IgD-negative memory B cell (primary cell): ENCODE results near the gene TMEM229B. TPM values are rescaled to one million over a fixed set of nuclear protein-coding genes. Genes with fewer than 3 reads are reported as not detected.

ENCODE experiments used
- H3K27ac Mint-ChIP-seq, 3 donors: one replicate each; pipeline ENCODE4 v1.8.0; 2020 to 2022; ENCODE audit warnings: mild to moderate bottlenecking in 3 of 3, mixed read lengths in 3 of 3, moderate library complexity in 1 of 3
- H3K27me3 Mint-ChIP-seq: one replicate; pipeline ENCODE4 v1.8.0; 2021; ENCODE audit warnings: mixed read lengths
- H3K36me3 Mint-ChIP-seq: one replicate; pipeline ENCODE4 v1.8.0; 2020; ENCODE audit warnings: mild to moderate bottlenecking, mixed read lengths
- H3K4me1 Mint-ChIP-seq, 3 donors: one replicate each; pipeline ENCODE4 v1.8.0; 2020 to 2022; ENCODE audit warnings: mixed read lengths in 3 of 3, mild to moderate bottlenecking in 1 of 3
- H3K4me3 Mint-ChIP-seq, 4 donors: one replicate each; pipeline ENCODE4 v1.8.0; 2020 to 2022; ENCODE audit warnings: mild to moderate bottlenecking in 4 of 4, mixed read lengths in 4 of 4, moderate library complexity in 3 of 4
- H3K9me3 Mint-ChIP-seq, 3 donors: one replicate each; pipeline ENCODE4 v1.8.0; 2020 to 2021; ENCODE audit warnings: mixed read lengths in 3 of 3, mild to moderate bottlenecking in 1 of 3
- polyA plus RNA-seq: library from polyadenylated mRNA; unstranded; fragments of 300-500 nt; fragmentation: Illumina TruSeq; gene quantifications from one replicate; pipeline ENCODE4 v1.2.3, GENCODE V29; 2021

Gene TMEM229B
- polyA plus RNA-seq, 1 donor from 2014 or later: 7.0 TPM

DNA sequence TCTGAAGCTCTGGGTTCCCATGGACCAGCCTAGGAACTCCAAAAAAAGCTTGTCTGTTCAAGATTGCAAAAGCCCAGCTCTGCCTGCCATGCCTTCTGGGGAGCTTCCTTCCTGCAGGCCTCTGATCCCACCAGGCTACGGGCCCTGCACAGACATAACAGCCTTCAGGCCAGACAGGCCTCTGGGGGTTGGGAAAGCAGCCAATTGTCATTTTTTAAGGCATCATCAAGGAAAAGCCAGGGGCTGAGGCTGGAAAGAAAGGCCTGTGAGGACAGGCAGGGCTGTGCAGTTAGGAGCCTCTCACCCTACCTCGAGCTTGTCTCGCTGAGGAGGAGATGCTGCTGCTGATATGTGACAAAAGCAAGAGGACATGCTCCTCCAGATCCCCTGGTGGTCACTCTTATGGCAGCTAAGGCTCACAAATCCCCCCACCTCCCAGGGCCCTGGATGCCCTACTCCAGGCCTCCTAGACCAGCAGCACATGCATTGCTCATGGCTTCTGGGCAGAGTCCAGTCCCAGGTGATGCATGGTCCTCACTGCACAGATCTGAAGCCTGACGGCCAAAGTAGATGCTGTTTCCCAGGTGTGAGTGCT lies 2.9 kb downstream of the TMEM229B start:
- Mint-ChIP-seq H3K27ac (peak overlapping the region in 1 of 3 donors; percentile 62), H3K4me1 (peaks cover 22 to 45% (median 31%) of the 10 kb centered on the region in 3 donors), H3K4me3 (peak overlapping the region in 2 of 4 donors; percentile 11 to 69), H3K36me3 (peaks cover 6% of the 10 kb centered on the region), H3K9me3 (no peaks in the 10 kb centered on the region), H3K27me3 (no peaks in the 10 kb centered on the region)

DNA sequence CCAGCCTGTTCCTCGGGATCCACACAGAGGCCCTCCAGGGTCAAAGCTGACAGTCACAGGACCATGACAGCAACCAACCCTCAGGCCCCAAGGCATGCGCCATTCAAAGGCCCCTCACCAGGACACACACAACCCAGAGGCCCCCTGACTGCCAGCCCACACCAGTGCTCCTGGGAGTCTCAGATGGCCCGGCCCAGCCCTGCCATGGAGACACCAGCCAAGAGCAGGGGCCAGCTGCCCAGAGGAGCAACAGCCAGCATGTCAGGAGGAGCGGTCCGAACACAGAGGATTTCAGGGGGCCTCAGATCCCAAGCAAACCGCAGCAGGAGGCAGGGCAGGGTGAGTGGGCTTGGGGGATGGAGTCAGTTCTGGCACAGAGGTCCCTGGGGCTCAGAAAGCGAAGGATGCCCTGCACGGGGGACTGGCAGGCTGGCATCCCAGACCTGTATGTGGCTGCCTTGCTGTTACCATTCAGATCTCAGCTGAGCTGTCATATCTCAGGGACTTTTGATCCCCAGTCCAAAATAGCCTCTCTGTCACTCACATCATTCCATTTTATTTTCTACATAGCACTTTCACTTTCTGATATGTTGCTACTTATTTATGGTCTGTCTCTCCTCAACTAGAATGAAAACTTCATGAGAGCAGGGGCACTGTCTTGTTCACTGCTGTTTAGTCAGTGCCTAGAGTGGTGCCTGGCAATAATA lies 4.8 kb downstream of the TMEM229B start:
- no peaks in the 10 kb centered on the region for H3K9me3 Mint-ChIP-seq
- H3K4me3 Mint-ChIP-seq: no peak overlapping the region
- peaks cover 14 to 30% (median 20%) of the 10 kb centered on the region in 3 donors for H3K4me1 Mint-ChIP-seq
- no peak overlapping the region for H3K27ac Mint-ChIP-seq
- H3K27me3 Mint-ChIP-seq: no peaks in the 10 kb centered on the region
- peaks cover 6% of the 10 kb centered on the region for H3K36me3 Mint-ChIP-seq

DNA sequence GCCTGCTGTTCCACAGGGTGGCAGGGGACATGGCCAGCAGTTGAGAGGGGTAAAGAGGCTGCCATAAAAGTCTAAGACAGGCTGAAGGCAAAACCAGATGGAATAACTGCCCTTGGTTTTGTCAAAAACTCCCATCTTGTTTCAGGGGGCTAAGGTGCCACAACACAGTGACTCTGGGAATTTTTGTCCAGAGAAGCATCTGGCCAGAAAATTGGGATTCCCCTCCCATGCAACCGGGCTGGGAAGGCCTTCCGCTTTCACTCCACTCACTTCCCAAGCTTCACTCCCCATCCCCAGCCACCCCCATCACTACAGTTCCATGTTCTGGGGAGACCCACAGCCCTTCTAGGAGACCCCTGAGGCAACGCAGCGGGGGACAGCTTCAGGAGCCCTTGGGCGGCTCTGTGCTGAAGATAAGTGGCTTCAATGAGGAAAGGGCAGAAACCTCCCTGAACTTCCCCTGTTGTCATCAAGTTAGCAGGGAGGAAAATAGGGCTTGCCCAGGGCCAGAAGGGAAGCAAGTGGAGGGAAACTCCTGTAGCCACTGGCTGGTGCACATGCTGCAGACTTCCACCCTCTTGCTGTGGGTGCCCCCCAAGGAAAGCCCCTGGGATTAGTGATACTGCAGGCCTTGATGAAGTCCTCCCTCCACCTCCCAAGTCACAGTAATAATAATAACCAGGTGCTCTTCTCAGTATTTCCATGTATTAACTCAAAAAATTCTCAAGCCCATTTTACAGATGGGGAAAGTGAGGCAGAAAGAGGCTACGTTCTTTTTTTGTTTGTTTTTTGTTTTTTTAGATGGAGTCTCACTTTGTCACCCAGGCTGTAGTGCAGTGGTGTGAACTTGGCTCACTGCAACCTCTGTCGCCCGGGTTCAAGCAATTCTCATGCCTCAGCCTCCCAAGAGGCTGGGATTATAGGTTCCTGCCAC lies 6.0 kb downstream of the TMEM229B start:
- Mint-ChIP-seq H3K4me1 (peaks cover 2 to 19% (median 11%) of the 10 kb centered on the region in 3 donors), H3K4me3 (no peak overlapping the region), H3K27ac (no peak overlapping the region), H3K36me3 (peaks cover 5% of the 10 kb centered on the region), H3K27me3 (no peaks in the 10 kb centered on the region), H3K9me3 (no peaks in the 10 kb centered on the region)

DNA sequence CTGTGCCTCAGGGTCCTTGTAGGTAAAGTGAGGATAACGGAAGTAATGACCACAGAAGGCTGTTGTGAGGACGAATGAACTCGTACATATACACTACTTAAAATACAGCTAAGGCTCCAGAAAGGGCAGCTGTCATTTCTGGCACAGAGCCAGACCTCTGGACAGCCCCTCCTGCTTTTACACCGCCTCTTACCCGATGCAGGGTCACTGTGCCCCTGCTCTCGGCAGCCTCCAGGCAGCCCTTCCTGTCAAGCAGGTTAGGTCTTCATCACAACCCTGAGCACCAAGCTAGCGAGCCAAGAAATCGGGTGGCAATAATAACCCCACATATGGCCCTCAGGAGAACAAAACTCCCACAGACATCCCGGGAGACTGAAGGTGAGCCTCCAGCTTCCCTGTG lies 8.5 kb downstream of the TMEM229B start:
- peaks cover 0 to 7% (median 6%) of the 10 kb centered on the region in 3 donors for H3K4me1 Mint-ChIP-seq
- H3K36me3 Mint-ChIP-seq: peaks cover 7% of the 10 kb centered on the region
- H3K27me3 Mint-ChIP-seq: no peaks in the 10 kb centered on the region
- H3K27ac Mint-ChIP-seq: peak overlapping the region in 1 of 3 donors; percentile 62
- H3K4me3 Mint-ChIP-seq: no peak overlapping the region
- H3K9me3 Mint-ChIP-seq: no peaks in the 10 kb centered on the region

DNA sequence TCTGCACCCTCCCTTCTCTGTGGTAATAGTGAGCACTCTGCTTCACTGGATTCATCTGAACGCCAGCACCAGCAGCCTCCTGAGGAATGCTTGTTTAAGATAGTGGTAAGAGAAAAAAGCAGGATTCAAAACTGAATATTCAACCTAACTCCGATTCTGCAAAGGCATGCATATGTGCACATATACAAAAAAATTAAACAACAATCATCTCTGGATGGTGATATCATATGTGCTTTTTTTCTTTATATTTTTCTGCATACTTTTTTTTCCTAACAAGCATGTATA lies 9.8 kb downstream of the TMEM229B start:
- Mint-ChIP-seq H3K36me3 (peaks cover 7% of the 10 kb centered on the region), H3K4me3 (no peak overlapping the region), H3K4me1 (peaks cover 0 to 5% (median 2%) of the 10 kb centered on the region in 3 donors), H3K27ac (peak overlapping the region in 1 of 3 donors; percentile 16), H3K27me3 (no peaks in the 10 kb centered on the region), H3K9me3 (no peaks in the 10 kb centered on the region)

DNA sequence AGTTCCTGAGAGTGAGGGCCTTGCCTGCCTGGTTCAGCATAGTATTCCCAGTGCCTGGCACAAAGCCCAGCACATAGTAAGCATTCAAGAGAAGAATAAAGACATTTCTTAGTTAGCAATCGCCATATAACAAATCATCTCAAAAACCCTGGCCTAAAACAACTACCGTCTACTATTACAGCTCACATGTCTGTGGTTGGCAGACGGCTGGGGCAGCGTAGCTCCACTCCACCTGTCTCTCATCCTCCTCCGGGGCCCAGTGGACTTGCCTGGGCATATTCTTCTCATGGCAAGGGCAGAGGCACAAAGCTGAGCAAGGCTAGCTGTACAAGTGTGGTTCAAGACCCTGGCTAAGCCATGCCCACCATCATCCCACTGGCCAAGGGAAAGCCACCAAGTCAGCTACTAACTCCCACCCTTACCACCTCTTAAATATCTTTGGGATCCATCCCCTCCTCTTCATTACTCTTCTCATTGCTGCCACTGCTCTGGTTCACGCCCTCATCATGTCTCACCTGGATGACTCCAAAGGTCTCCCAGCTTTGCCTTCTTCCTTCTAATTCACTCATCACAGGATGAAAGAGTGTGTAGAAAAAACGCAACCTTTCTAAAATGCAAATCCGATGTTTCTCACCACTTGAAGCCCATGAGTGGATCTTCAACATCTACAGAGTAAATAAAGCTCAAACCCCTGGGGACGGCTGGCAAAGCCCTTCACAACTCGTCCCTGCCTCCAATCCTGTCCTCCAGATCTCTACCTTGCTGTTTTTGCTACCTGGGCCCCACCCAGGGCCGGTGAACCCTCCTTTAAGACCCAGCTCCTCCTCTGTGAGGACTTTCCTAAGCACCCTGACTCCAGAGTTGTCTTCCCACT lies 10.4 kb downstream of the TMEM229B start:
- Mint-ChIP-seq H3K4me1 (peaks cover 0 to 5% (median 2%) of the 10 kb centered on the region in 3 donors), H3K36me3 (peaks cover 9% of the 10 kb centered on the region), H3K27ac (peak overlapping the region in 1 of 3 donors; percentile 23), H3K27me3 (no peaks in the 10 kb centered on the region), H3K9me3 (no peaks in the 10 kb centered on the region), H3K4me3 (no peak overlapping the region)

DNA sequence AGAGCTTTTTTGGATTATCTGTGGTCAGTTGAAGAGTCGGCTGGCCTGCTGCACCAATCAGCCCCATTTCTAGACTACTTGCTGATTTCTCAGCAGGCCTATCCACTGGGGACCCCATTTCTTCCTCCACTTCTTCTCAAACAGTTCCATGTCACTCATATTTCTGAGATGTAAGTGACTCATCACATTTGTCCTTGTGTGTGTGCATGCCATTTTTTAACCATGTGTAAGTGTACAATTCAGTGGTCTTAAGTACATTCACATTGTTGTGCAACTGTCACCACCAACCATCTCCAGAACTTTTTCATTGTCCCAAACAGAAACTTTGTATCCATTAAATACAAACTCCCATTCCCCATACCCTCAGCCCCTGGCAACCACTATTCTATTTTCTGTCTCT lies 14.2 kb downstream of the TMEM229B start:
- no peaks in the 10 kb centered on the region for H3K4me1 Mint-ChIP-seq
- H3K9me3 Mint-ChIP-seq: no peaks in the 10 kb centered on the region
- no peak overlapping the region for H3K4me3 Mint-ChIP-seq
- H3K27me3 Mint-ChIP-seq: no peaks in the 10 kb centered on the region
- H3K27ac Mint-ChIP-seq: peak overlapping the region in 1 of 3 donors; percentile 73
- H3K36me3 Mint-ChIP-seq: peaks cover 9% of the 10 kb centered on the region

DNA sequence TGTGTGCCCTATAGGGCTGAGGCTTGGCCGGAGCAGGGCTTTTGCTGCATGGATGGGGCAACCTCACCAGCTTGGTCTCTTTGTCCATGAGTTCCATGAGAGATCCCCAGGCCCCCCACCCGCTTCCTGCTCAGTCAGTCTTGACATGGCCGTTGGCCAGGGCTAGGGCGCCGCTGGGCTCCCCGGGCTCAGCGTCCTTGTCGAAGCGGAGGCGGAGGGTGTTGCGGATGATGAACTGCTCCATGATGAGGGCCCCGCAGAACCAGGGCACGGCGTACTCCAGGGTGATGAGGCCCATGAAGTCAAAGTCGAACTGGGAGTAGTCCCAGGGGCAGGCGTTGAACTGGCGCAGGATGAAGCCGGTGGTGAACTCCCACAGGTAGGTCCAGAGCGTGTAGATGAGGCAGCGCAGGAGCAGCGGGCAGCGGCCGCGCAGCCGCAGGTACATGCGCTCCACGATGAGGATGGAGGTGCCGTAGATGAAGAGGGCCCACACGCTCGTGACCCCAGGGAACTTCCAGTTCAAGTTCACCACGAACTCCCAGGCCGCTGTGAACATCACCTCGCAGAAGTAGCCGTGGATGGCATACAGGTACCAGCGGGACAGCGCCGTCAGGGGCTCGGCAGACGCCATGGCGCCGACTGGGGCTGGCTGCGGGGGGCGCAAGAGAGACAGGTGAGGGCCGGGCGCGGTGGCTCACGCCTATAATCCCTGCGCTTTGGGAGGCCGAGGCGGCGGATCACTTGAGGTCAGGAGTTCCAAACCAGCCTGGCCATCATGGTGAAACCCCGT lies 15.0 kb downstream of the TMEM229B start:
- Mint-ChIP-seq H3K27me3 (no peaks in the 10 kb centered on the region), H3K36me3 (peaks cover 9% of the 10 kb centered on the region), H3K9me3 (no peaks in the 10 kb centered on the region), H3K4me3 (no peak overlapping the region), H3K27ac (no peak overlapping the region), H3K4me1 (peaks cover 0 to 4% (median 4%) of the 10 kb centered on the region in 3 donors)

DNA sequence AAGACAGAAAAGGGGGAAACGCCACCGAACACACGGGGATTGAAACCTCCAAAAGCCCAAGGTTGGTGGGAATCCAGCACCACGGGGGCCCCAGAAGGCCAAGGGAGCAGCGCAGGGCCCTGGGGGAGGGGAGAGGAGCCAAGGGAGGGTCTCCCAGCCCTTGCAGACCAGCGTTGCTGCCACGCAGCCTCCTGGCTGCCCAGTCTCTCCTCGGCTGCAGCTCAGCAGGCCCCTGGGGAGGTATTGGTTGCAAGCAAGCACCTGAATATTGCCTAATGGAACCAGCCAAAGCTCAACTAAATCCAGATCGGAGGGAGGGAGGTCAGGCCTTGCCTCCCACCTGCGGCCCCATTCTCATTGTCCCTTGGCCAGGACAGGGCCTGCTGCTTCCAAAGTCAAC lies 15.8 kb downstream of the TMEM229B start:
- H3K4me1 Mint-ChIP-seq: peaks cover under 1 to 5% (median 5%) of the 10 kb centered on the region in 3 donors
- H3K36me3 Mint-ChIP-seq: peaks cover 9% of the 10 kb centered on the region

DNA sequence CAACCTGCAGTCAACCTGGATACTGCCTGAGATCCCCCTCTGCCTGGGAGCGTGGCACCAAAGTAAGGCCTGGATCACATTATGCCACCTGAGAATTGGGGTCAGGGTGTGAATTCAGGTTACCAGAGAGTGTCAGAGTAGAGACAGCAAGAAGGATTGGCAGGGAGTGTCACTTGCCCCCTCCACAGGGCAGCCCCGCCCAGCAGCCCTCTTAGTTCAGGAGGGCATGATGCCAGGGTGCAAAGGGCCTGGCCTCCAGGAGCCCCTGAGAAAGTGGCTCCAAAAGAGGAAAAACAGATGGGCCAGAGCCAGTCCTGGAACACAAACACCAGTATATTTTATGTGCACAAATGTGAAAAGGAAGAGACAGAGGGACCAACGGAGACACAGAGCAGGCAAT lies 18.6 kb downstream of the TMEM229B start:
- no peak overlapping the region for H3K27ac Mint-ChIP-seq
- H3K4me3 Mint-ChIP-seq: no peak overlapping the region
- H3K27me3 Mint-ChIP-seq: no peaks in the 10 kb centered on the region
- H3K4me1 Mint-ChIP-seq: peaks cover 4 to 12% (median 9%) of the 10 kb centered on the region in 3 donors
- H3K36me3 Mint-ChIP-seq: peaks cover 4% of the 10 kb centered on the region
- H3K9me3 Mint-ChIP-seq: no peaks in the 10 kb centered on the region

More for the DNA sequence above, 15.8 kb downstream of the TMEM229B start:
- Mint-ChIP-seq H3K27ac (no peak overlapping the region), H3K9me3 (no peaks in the 10 kb centered on the region), H3K27me3 (no peaks in the 10 kb centered on the region), H3K4me3 (no peak overlapping the region)

DNA sequence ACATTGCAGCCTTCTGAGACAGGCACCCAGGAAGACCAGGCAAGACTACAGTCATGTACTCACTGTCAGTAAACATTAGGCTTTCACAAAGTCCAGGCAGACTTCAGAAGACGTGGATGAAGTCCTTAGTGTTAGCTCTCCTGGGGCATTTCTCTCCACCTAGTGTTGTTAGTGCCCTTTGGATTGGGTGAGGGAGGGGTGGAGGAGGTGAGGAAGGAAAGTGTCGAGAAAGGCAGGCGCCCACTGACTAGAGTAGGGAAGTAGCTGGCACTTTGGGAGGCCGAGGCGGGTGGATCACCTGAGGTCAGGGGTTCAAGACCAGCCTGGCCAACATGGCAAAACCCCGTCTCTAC lies 20.2 kb downstream of the TMEM229B start:
- no peaks in the 10 kb centered on the region for H3K27me3 Mint-ChIP-seq
- H3K9me3 Mint-ChIP-seq: no peaks in the 10 kb centered on the region
- peaks cover 6 to 12% (median 9%) of the 10 kb centered on the region in 3 donors for H3K4me1 Mint-ChIP-seq
- no peak overlapping the region for H3K4me3 Mint-ChIP-seq
- H3K27ac Mint-ChIP-seq: no peak overlapping the region
- H3K36me3 Mint-ChIP-seq: peaks cover under 1% of the 10 kb centered on the region

DNA sequence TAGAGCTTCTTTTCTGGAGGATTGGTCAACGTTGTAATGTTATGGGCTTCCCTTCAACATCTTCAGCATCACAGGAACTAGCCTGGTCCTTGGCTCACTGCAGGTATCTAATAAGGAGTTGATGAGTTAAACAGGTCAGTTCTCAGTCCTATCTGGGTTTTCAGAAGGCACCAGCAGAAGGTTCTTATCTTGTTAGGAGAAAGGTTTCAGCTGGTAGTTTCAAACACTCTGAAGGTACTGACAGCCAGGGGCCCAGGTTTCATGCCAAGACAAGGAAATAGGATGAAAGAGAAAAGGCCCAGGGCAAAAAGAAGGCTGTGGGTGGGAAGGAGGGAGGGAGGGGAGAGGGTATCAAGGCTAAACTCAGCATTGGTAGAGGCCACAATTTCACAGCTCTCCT lies 21.4 kb downstream of the TMEM229B start:
- H3K36me3 Mint-ChIP-seq: no peaks in the 10 kb centered on the region
- no peaks in the 10 kb centered on the region for H3K9me3 Mint-ChIP-seq
- H3K27ac Mint-ChIP-seq: no peak overlapping the region
- peak overlapping the region in 1 of 4 donors; percentile 67 for H3K4me3 Mint-ChIP-seq
- peaks cover 6 to 12% (median 9%) of the 10 kb centered on the region in 3 donors for H3K4me1 Mint-ChIP-seq
- no peaks in the 10 kb centered on the region for H3K27me3 Mint-ChIP-seq

DNA sequence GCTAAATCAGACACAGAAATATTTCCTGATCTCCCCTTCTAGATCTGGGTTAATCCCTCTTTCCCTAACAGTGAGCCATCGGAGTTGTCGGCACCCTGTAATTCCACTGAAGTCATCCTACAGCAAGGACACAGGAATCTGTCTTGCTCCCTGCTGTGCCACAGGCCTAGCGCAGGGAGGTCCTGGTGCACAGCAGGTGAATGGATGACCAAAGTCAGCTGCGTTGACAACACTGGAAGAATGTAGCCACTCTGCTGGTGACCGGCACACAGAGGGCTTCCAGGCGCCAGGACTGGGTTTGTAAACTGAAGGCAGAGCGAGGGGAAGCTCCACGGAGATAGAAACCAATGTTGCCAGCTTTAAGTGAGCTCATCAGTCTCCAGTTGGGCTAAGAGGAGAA lies 23.6 kb downstream of the TMEM229B start:
- H3K4me3 Mint-ChIP-seq: no peak overlapping the region

DNA sequence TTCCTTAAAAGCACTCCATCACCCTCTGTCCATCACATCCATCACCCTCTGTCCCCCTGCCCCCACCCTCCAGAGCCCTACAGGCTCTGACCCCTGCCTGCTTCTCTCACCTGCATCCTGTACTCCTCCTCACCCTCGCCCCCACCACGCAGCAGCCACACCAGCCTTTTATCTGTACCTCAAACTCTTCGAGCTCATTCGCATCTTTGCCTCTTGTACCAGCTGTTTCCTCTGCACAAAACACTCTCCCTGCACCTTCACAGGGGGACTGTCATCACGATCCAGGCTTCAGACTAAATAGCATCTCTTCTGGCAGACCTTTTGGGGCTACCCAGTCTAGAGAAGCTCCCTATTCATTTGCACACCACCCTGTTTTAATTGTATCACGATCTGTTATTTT lies 24.1 kb downstream of the TMEM229B start:
- no peaks in the 10 kb centered on the region for H3K9me3 Mint-ChIP-seq
- peak overlapping the region in 1 of 3 donors; percentile 86 for H3K27ac Mint-ChIP-seq
- H3K27me3 Mint-ChIP-seq: peaks cover 1% of the 10 kb centered on the region
- peaks cover 6 to 12% (median 9%) of the 10 kb centered on the region in 3 donors for H3K4me1 Mint-ChIP-seq
- H3K4me3 Mint-ChIP-seq: peak overlapping the region in 1 of 4 donors; percentile 47
- H3K36me3 Mint-ChIP-seq: no peaks in the 10 kb centered on the region

More for the DNA sequence above, 23.6 kb downstream of the TMEM229B start:
- Mint-ChIP-seq H3K9me3 (no peaks in the 10 kb centered on the region), H3K27ac (no peak overlapping the region), H3K36me3 (no peaks in the 10 kb centered on the region), H3K27me3 (peaks cover 1% of the 10 kb centered on the region), H3K4me1 (peaks cover 6 to 12% (median 9%) of the 10 kb centered on the region in 3 donors)
